ENCODE data around the gene TP53TG3.
"Not testable (repeated sequence)": the region's sequence is repeated elsewhere in the genome, so short reads cannot be mapped to it uniquely, and the experiment has no call there.

- TF ChIP-seq CTCF (conservative IDR thresholded peaks at IDR 0.05; ENCODE audit: low read length); EZH2phosphoT487 (IDR thresholded peaks at IDR 0.05; ENCODE audit: borderline replicate concordance): not testable (repeated sequence)
These were observed 28.4 kb downstream of the TP53TG3 start for GRCh38 chr16:32647562-32647961.

Data from Loucy (cell line).